Mesendoderm (in vitro differentiated cells): Measurements from ENCODE around the gene COL25A1.

Source experiments
- DNase-seq: peaks from one replicate; pipeline ENCODE4 v3.0.0; 2013
- H2AK5ac ChIP-seq: 2 replicates; pipeline ENCODE4 v1.6.1; 2013; ENCODE audit warnings: low read length, inconsistent platforms
- H2BK120ac ChIP-seq: 2 replicates; pipeline ENCODE4 v1.6.1; 2013; ENCODE audit warnings: low read depth, mild to moderate bottlenecking, low read length, moderate library complexity, mixed read lengths
- H2BK15ac ChIP-seq: replicated peaks from 2 replicates; pipeline ENCODE4 v1.6.1; 2013; ENCODE audit warnings: low read depth, mild to moderate bottlenecking, moderate library complexity
- H2BK5ac ChIP-seq: 2 replicates; pipeline ENCODE4 v1.6.1; 2013; ENCODE audit warnings: low read length, inconsistent platforms
- H3K18ac ChIP-seq: 2 replicates; pipeline ENCODE4 v1.6.1; 2013; ENCODE audit warnings: mild to moderate bottlenecking, low read length, mixed read lengths
- H3K23ac ChIP-seq: one replicate; pipeline ENCODE4 v1.6.1; 2013; ENCODE audit warnings: low read length
- H3K27ac ChIP-seq: 2 replicates; pipeline ENCODE4 v1.5.1; 2013; ENCODE audit warnings: low read depth, mild to moderate bottlenecking, inconsistent platforms, low read length, moderate library complexity
- H3K27me3 ChIP-seq: 2 replicates; pipeline ENCODE4 v1.6.1; 2013; ENCODE audit warnings: low read length, control low read depth, mild to moderate bottlenecking, inconsistent platforms; ENCODE audit not compliant: insufficient read depth, poor library complexity
- H3K36me3 ChIP-seq: 2 replicates; pipeline ENCODE4 v1.6.1; 2013; ENCODE audit warnings: low read length, inconsistent platforms; ENCODE audit not compliant: control insufficient read depth, insufficient read depth
- H3K4ac ChIP-seq: one replicate; pipeline ENCODE4 v1.6.1; 2013; ENCODE audit warnings: low read depth, mild to moderate bottlenecking, low read length, moderate library complexity
- H3K4me1 ChIP-seq: 2 replicates; pipeline ENCODE4 v1.6.1; 2013; ENCODE audit warnings: low read depth, low read length, inconsistent platforms; ENCODE audit not compliant: control insufficient read depth
- H3K4me2 ChIP-seq: 2 replicates; pipeline ENCODE4 v1.6.1; 2013; ENCODE audit warnings: low read length
- H3K4me3 ChIP-seq: 2 replicates; pipeline ENCODE4 v1.5.1; 2013; ENCODE audit warnings: mild to moderate bottlenecking, low read length
- H3K56ac ChIP-seq: one replicate; pipeline ENCODE4 v1.6.1; 2013; ENCODE audit warnings: low read length
- H3K79me1 ChIP-seq: 2 replicates; pipeline ENCODE4 v1.6.1; 2013; ENCODE audit warnings: low read length, inconsistent platforms
- H3K79me2 ChIP-seq: 2 replicates; pipeline ENCODE4 v1.6.1; 2013; ENCODE audit warnings: mild to moderate bottlenecking, low read length; ENCODE audit not compliant: control insufficient read depth, insufficient read depth
- H3K9ac ChIP-seq: 2 replicates; pipeline ENCODE4 v1.6.1; 2013; ENCODE audit warnings: low read length, inconsistent platforms
- H4K5ac ChIP-seq: one replicate; pipeline ENCODE4 v1.6.1; 2013; ENCODE audit warnings: low read length
- H4K8ac ChIP-seq: one replicate; pipeline ENCODE4 v1.6.1; 2013; ENCODE audit warnings: low read depth, mild to moderate bottlenecking, control low read depth, low read length, moderate library complexity
- WGBS: extraction: QIAGEN DNeasy Blood & Tissue Kit; methylation state at CpG from one replicate; pipeline ENCODE4 v1.1.7; 2013; ENCODE audit warnings: low lambda C conversion rate, missing lambda C conversion rate; ENCODE audit not compliant: insufficient coverage; ENCODE audit errors: extremely low coverage; 5-methylcytosine and 5-hydroxymethylcytosine counted together

Gene COL25A1

GRCh38 chr4:109325698-109326097, 23.2 kb upstream of the COL25A1 start:
- Histone ChIP-seq H3K56ac (no peak overlapping the region), H2BK120ac (no peak overlapping the region), H4K5ac (no peak overlapping the region), H2BK5ac (no peak overlapping the region), H3K79me1 (no peaks in the 10 kb centered on the region), H2AK5ac (no peak overlapping the region), H3K4me1 (no peaks in the 10 kb centered on the region), H4K8ac (no peak overlapping the region), H3K27me3 (no peaks in the 10 kb centered on the region), H3K9ac (no peak overlapping the region), H3K36me3 (no peaks in the 10 kb centered on the region), H3K79me2 (no peaks in the 10 kb centered on the region), H3K4ac (no peak overlapping the region), H3K27ac (no peak overlapping the region), H3K18ac (no peak overlapping the region), H3K4me2 (no peak overlapping the region), H3K23ac (no peak overlapping the region), H2BK15ac (no peak overlapping the region), H3K4me3 (no peak overlapping the region)
- WGBS: no CpG with 5 or more reads among the region's 2 CpGs
- DNase-seq: no peak

GRCh38 chr4:109323348-109323747, 20.9 kb upstream of the COL25A1 start:
- no peak overlapping the region for H3K56ac ChIP-seq
- H3K4me1 ChIP-seq: no peaks in the 10 kb centered on the region
- H2BK15ac ChIP-seq: no peak overlapping the region
- H3K27ac ChIP-seq: no peak overlapping the region
- H3K9ac ChIP-seq: no peak overlapping the region
- DNase-seq: no peak
- no peaks in the 10 kb centered on the region for H3K36me3 ChIP-seq
- no peak overlapping the region for H2AK5ac ChIP-seq
- no peaks in the 10 kb centered on the region for H3K27me3 ChIP-seq
- no peak overlapping the region for H3K4ac ChIP-seq
- H4K8ac ChIP-seq: no peak overlapping the region
- H2BK5ac ChIP-seq: no peak overlapping the region
- H2BK120ac ChIP-seq: no peak overlapping the region
- H3K79me1 ChIP-seq: no peaks in the 10 kb centered on the region
- H3K79me2 ChIP-seq: no peaks in the 10 kb centered on the region
- H3K23ac ChIP-seq: no peak overlapping the region
- no peak overlapping the region for H4K5ac ChIP-seq
- H3K4me3 ChIP-seq: no peak overlapping the region
- no peak overlapping the region for H3K18ac ChIP-seq
- H3K4me2 ChIP-seq: no peak overlapping the region

DNA sequence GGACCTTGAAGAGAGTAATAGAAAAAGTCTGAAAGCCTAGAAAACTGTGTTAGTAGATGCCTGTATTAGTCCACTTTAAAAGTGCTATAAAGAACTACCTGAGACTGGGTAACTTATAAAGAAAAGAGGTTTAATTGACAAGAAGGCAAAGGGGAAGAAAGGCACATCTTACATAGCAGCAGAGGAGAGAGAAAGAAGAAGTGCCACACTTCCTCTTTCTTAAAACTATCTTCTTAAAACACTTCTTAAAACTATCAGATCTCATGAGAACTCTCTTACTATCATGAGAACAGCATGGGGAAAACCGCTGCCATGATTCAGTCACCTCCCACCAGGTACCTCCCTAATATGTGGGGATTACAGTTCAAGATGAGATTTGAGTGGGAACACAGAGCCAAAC, 18.8 kb upstream of the COL25A1 start:
- H3K4me2 ChIP-seq: no peak overlapping the region
- no peaks in the 10 kb centered on the region for H3K36me3 ChIP-seq
- H3K23ac ChIP-seq: no peak overlapping the region
- no peaks in the 10 kb centered on the region for H3K79me2 ChIP-seq
- no CpG with 5 or more reads among the region's 1 CpG for WGBS
- no peak overlapping the region for H2BK5ac ChIP-seq
- H4K8ac ChIP-seq: no peak overlapping the region
- H3K79me1 ChIP-seq: no peaks in the 10 kb centered on the region
- no peak for DNase-seq
- no peak overlapping the region for H3K4me3 ChIP-seq
- no peak overlapping the region for H3K56ac ChIP-seq
- H3K27ac ChIP-seq: no peak overlapping the region
- H4K5ac ChIP-seq: no peak overlapping the region
- no peak overlapping the region for H2BK15ac ChIP-seq
- no peak overlapping the region for H3K18ac ChIP-seq
- H3K4me1 ChIP-seq: no peaks in the 10 kb centered on the region
- no peak overlapping the region for H2BK120ac ChIP-seq
- H2AK5ac ChIP-seq: no peak overlapping the region
- no peak overlapping the region for H3K4ac ChIP-seq
- no peaks in the 10 kb centered on the region for H3K27me3 ChIP-seq
- H3K9ac ChIP-seq: no peak overlapping the region

- Histone ChIP-seq H4K5ac (no peak overlapping the region), H2BK15ac (no peak overlapping the region), H2BK120ac (no peak overlapping the region), H3K27ac (no peak overlapping the region), H2BK5ac (no peak overlapping the region), H4K8ac (no peak overlapping the region), H3K4me2 (no peak overlapping the region), H3K18ac (no peak overlapping the region), H3K79me2 (no peaks in the 10 kb centered on the region), H3K56ac (no peak overlapping the region), H3K4me1 (no peaks in the 10 kb centered on the region), H3K23ac (no peak overlapping the region), H3K4ac (no peak overlapping the region), H3K79me1 (no peaks in the 10 kb centered on the region), H3K36me3 (no peaks in the 10 kb centered on the region), H3K27me3 (no peaks in the 10 kb centered on the region), H3K9ac (no peak overlapping the region), H3K4me3 (no peak overlapping the region), H2AK5ac (no peak overlapping the region)
- DNase-seq: no peak
- WGBS: no CpG with 5 or more reads among the region's 2 CpGs
These were observed 17.2 kb upstream of the COL25A1 start for GRCh38 chr4:109319684-109320083.

GRCh38 chr4:109319156-109319555, 16.7 kb upstream of the COL25A1 start:
- no CpG with 5 or more reads among the region's 2 CpGs for whole genome bisulfite sequencing
- Histone ChIP-seq H3K4me3 (no peak overlapping the region), H4K5ac (no peak overlapping the region), H3K23ac (no peak overlapping the region), H3K4me2 (no peak overlapping the region), H3K36me3 (no peaks in the 10 kb centered on the region), H2BK15ac (no peak overlapping the region), H3K4me1 (no peaks in the 10 kb centered on the region), H2BK5ac (no peak overlapping the region), H3K79me2 (no peaks in the 10 kb centered on the region), H3K18ac (no peak overlapping the region), H2BK120ac (no peak overlapping the region), H3K27ac (no peak overlapping the region), H3K56ac (no peak overlapping the region), H3K4ac (no peak overlapping the region), H3K27me3 (no peaks in the 10 kb centered on the region), H4K8ac (no peak overlapping the region), H3K79me1 (no peaks in the 10 kb centered on the region), H2AK5ac (no peak overlapping the region), H3K9ac (no peak overlapping the region)
- DNase-seq: no peak

DNA sequence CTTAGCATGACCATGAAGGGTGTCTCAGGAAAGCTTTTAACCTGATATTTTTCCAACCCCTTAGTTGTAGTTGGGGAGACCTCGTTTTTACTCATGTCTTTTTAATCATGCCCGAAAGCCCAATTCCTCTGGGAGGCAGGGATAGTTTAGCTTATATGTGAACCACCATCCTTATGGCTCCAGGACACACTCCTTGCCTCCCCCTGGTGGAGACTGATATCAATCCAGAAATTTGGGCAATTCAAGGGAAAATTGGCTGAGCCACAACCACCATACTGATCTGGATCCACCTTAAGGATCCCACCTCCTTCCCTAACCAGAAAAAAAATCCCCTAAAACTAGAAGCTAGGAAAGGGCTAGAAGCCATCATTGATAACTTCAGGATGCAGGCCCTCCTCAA, 13.4 kb upstream of the COL25A1 start:
- WGBS: no CpG with 5 or more reads among the region's 2 CpGs
- no peak overlapping the region for H3K27ac ChIP-seq
- no peak overlapping the region for H3K4me3 ChIP-seq
- H2BK15ac ChIP-seq: no peak overlapping the region
- no peaks in the 10 kb centered on the region for H3K27me3 ChIP-seq
- H3K79me1 ChIP-seq: no peaks in the 10 kb centered on the region
- H2AK5ac ChIP-seq: no peak overlapping the region
- H4K8ac ChIP-seq: no peak overlapping the region
- no peak overlapping the region for H3K23ac ChIP-seq
- H3K4ac ChIP-seq: no peak overlapping the region
- no peak overlapping the region for H3K18ac ChIP-seq
- H3K4me1 ChIP-seq: no peaks in the 10 kb centered on the region
- H3K9ac ChIP-seq: no peak overlapping the region
- peak; percentile 22 for DNase-seq
- no peaks in the 10 kb centered on the region for H3K36me3 ChIP-seq
- no peak overlapping the region for H3K56ac ChIP-seq
- H2BK5ac ChIP-seq: no peak overlapping the region
- H4K5ac ChIP-seq: no peak overlapping the region
- H3K4me2 ChIP-seq: no peak overlapping the region
- no peaks in the 10 kb centered on the region for H3K79me2 ChIP-seq
- H2BK120ac ChIP-seq: no peak overlapping the region
